Ovary (tissue), 9 donors: Measurements from ENCODE around the gene DNAJC15. TPM values are rescaled to one million over a fixed set of nuclear protein-coding genes. Genes with fewer than 3 reads are reported as not detected.

ENCODE experiments used
- DNase-seq, 5 donors: peaks; one replicate each; pipeline ENCODE4 v3.0.0-alpha.2; 2019 to 2020
- H3K27ac ChIP-seq, 2 donors: fragments of 200-600 bp; one replicate each; pipeline versions ENCODE4 v1.5.1 to v1.8.0; 2019 to 2022
- H3K27me3 ChIP-seq: fragments of 200-600 bp; one replicate; pipeline ENCODE4 v1.8.0; 2022
- H3K36me3 ChIP-seq: fragments of 200-600 bp; sonication (generic); one replicate; pipeline ENCODE4 v1.5.1; 2019
- H3K4me1 ChIP-seq: one replicate; pipeline ENCODE4 v1.8.1; 2013; ENCODE audit warnings: mild to moderate bottlenecking, moderate library complexity; ENCODE audit not compliant: insufficient read depth
- H3K4me3 ChIP-seq: fragments of 200-600 bp; sonication (generic); one replicate; pipeline ENCODE4 v1.5.1; 2017
- H3K9me3 ChIP-seq, 2 donors: fragments of 200-600 bp in 1 of 2; sonication (generic) in 1 of 2; one replicate each; pipeline versions ENCODE4 v1.5.1 to v1.8.1; 2013 to 2019; ENCODE audit warnings: mild to moderate bottlenecking in 1 of 2, moderate library complexity in 1 of 2
- CTCF ChIP-seq, 3 donors: fragments of 450-650 bp in 2 of 3; fragments of 200-600 bp in 1 of 3; IDR thresholded peaks; one replicate each; pipeline versions ENCODE4 v1.5.1 to v1.8.0; 2016 to 2022; ENCODE audit warnings: antibody characterized with exemption in 3 of 3, mild to moderate bottlenecking in 1 of 3
- EP300 ChIP-seq: sonication (generic); formaldehyde crosslinking; IDR thresholded peaks from one replicate; pipeline ENCODE4 v1.6.1; 2017; ENCODE audit warnings: antibody characterized with exemption
- POLR2A ChIP-seq: fragments of 450-650 bp; IDR thresholded peaks from one replicate; pipeline ENCODE4 v1.6.1; 2017; ENCODE audit warnings: antibody characterized with exemption, mild to moderate bottlenecking, moderate library complexity
- WGBS, 3 donors: extraction: QIAGEN DNeasy Blood & Tissue Kit in 1 of 3; methylation state at CpG; one replicate each; pipeline versions ENCODE4 v1.1.5 to v1.1.7; 2013 to 2017; 5-methylcytosine and 5-hydroxymethylcytosine counted together
- intact Hi-C, 4 donors: fragments of 100-400 bp; cut with DNase I; formaldehyde crosslinking; loops; one replicate each; pipeline versions ENCODE4 v1.11.0 to v1.15.1; 2022 to 2023
- polyA plus RNA-seq, 2 donors: library from polyadenylated mRNA; stranded (reverse); fragments of 200-250 nt in 1 of 2; fragments of 350-450 nt in 1 of 2; fragmentation: Illumina TruSeq in 1 of 2; extraction: RNeasy Lipid Tissue Mini Kit (QIAGEN cat#74804) in 1 of 2; gene quantifications; one replicate each; pipeline ENCODE4 v1.2.3, GENCODE V29; 2013 to 2014
- total RNA-seq, 7 donors: library from RNA; depleted of rRNA in 2 of 7; stranded (reverse); fragments of >200 nt in 2 of 7; fragmentation: NEBNext Ultra II Directional in 3 of 7; extraction: Animal tissue kit (Norgen Biotek cat#: 25700) in 3 of 7; gene quantifications; one replicate each; pipeline versions ENCODE4 v1.1.0 to v1.2.4, GENCODE V29; 2016 to 2023
- donor health status: DM: no; HTN: no; CAD: no; lungs with moderate emphysema.
- donor health status: DM: no; HTN: no; CAD: no.
- donor health status: Bipolar disorder and iron deficiency.
- donor health status: DM: yes; HTN: yes; CAD: no.
- donor health status: DM: no; HTN: no; CAD: no.
- donor health status: DM: yes; HTN: yes; CAD: no.

Gene DNAJC15
- total and polyA plus RNA-seq, 9 donors = 0.23 to 6.2 (median 2.9) TPM

GRCh38 chr13:43022934-43023288 is 475 bp upstream of the DNAJC15 start:
- TF ChIP-seq CTCF (IDR thresholded peaks at IDR 0.05) = no peak
- TF ChIP-seq POLR2A = no peak
- no peak for TF ChIP-seq EP300
- DNase-seq = no peak
- peak overlapping the region in 1 of 2 donors; percentile 35 for H3K27ac ChIP-seq
- H3K4me3 ChIP-seq = peak overlapping the region; percentile 49
- no peaks in the 10 kb centered on the region for H3K4me1 ChIP-seq
- H3K9me3 ChIP-seq = no peaks in the 10 kb centered on the region
- intact Hi-C loops = no loop called here
- 79 to 91% (median 84%) methylated on average over 12 of the region's 12 CpGs for WGBS, 3 donors
- no peaks in the 10 kb centered on the region for H3K27me3 ChIP-seq
- H3K36me3 ChIP-seq = no peaks in the 10 kb centered on the region

- intact Hi-C loops = no loop called here
- Histone ChIP-seq H3K4me1 (no peaks in the 10 kb centered on the region), H3K27ac (no peak overlapping the region)
Observed at GRCh38 chr13:43026262-43026661, 2.9 kb downstream of the DNAJC15 start.

GRCh38 chr13:43030548-43030947 is 7.2 kb downstream of the DNAJC15 start:
- 94 to 97% (median 95%) methylated on average over 4 of the region's 4 CpGs for WGBS, 3 donors
- H3K36me3 ChIP-seq = no peaks in the 10 kb centered on the region
- H3K9me3 ChIP-seq = no peaks in the 10 kb centered on the region
- DNase-seq = no peak
- intact Hi-C loops = no loop called here
- H3K27me3 ChIP-seq = no peaks in the 10 kb centered on the region
- H3K4me1 ChIP-seq = no peaks in the 10 kb centered on the region
- TF ChIP-seq POLR2A = no peak
- no peak for TF ChIP-seq CTCF (IDR thresholded peaks at IDR 0.05)
- TF ChIP-seq EP300 = no peak
- no peak overlapping the region for H3K4me3 ChIP-seq
- no peak overlapping the region for H3K27ac ChIP-seq

More at GRCh38 chr13:43026262-43026661, 2.9 kb downstream of the DNAJC15 start:
- no peaks in the 10 kb centered on the region for H3K27me3 ChIP-seq
- H3K4me3 ChIP-seq = no peak overlapping the region
- DNase-seq = no peak
- WGBS, 3 donors = 64 to 73% (median 65%) methylated on average over 2 of the region's 2 CpGs
- H3K36me3 ChIP-seq = no peaks in the 10 kb centered on the region
- no peak for TF ChIP-seq EP300
- no peak for TF ChIP-seq CTCF (IDR thresholded peaks at IDR 0.05)
- TF ChIP-seq POLR2A = no peak
- H3K9me3 ChIP-seq = no peaks in the 10 kb centered on the region

- Histone ChIP-seq H3K4me3 (no peak overlapping the region), H3K9me3 (no peaks in the 10 kb centered on the region), H3K36me3 (no peaks in the 10 kb centered on the region), H3K27me3 (no peaks in the 10 kb centered on the region), H3K4me1 (peaks cover 1% of the 10 kb centered on the region), H3K27ac (no peak overlapping the region)
- TF ChIP-seq CTCF (IDR thresholded peaks at IDR 0.05) (no peak), EP300 (no peak), POLR2A (no peak)
- intact Hi-C loops = no loop called here
- WGBS, 3 donors = 69 to 72% (median 70%) methylated on average over 4 of the region's 4 CpGs
- DNase-seq = no peak
Observed at GRCh38 chr13:43031881-43032280, 8.5 kb downstream of the DNAJC15 start.

GRCh38 chr13:43033038-43033437 is 9.7 kb downstream of the DNAJC15 start:
- H3K4me3 ChIP-seq = no peak overlapping the region
- intact Hi-C loops = no loop called here
- H3K27me3 ChIP-seq = no peaks in the 10 kb centered on the region
- peaks cover 1% of the 10 kb centered on the region for H3K4me1 ChIP-seq
- 94 to 97% (median 95%) methylated on average over 3 of the region's 3 CpGs for WGBS, 3 donors
- TF ChIP-seq POLR2A (no peak), EP300 (no peak), CTCF (IDR thresholded peaks at IDR 0.05) (no peak)
- H3K36me3 ChIP-seq = no peaks in the 10 kb centered on the region
- no peak for DNase-seq
- H3K9me3 ChIP-seq = no peaks in the 10 kb centered on the region
- no peak overlapping the region for H3K27ac ChIP-seq
